HG03039 (cell line): ENCODE measurements around the gene KCNK5.

Experiments
- ATAC-seq: cut with Tn5 transposase; IDR thresholded peaks from one replicate; pipeline ENCODE4 v1.9.1; 2021; ENCODE audit warnings: mild to moderate bottlenecking, moderate library complexity; ENCODE audit not compliant: unreplicated experiment

The KCNK5 gene

GRCh38 chr6:39243809-39244208 is 14.5 kb upstream of the KCNK5 start:
- ATAC-seq = no peak

- ATAC-seq = no peak
These were observed 11.0 kb upstream of the KCNK5 start for GRCh38 chr6:39240155-39240757.

GRCh38 chr6:39239527-39240154 is 10.4 kb upstream of the KCNK5 start:
- no peak for ATAC-seq

- no peak for ATAC-seq
These were observed 7.5 kb upstream of the KCNK5 start for GRCh38 chr6:39236742-39237141.

- ATAC-seq = no peak
These were observed 4.1 kb upstream of the KCNK5 start for GRCh38 chr6:39233333-39233732.

GRCh38 chr6:39231521-39232243 is 2.4 kb upstream of the KCNK5 start:
- ATAC-seq = no peak

- no peak for ATAC-seq
These were observed 1.4 kb upstream of the KCNK5 start for GRCh38 chr6:39230654-39231035.

- no peak for ATAC-seq
These were observed 934 bp downstream of the KCNK5 start for GRCh38 chr6:39228111-39228971.

- ATAC-seq = no peak
These were observed 1.8 kb downstream of the KCNK5 start for GRCh38 chr6:39227476-39227875.

GRCh38 chr6:39226639-39227329 is 2.5 kb downstream of the KCNK5 start:
- ATAC-seq = no peak

- ATAC-seq = no peak
These were observed 3.3 kb downstream of the KCNK5 start for GRCh38 chr6:39225946-39226437.

- ATAC-seq = no peak
These were observed 3.7 kb downstream of the KCNK5 start for GRCh38 chr6:39225543-39225942.

- no peak for ATAC-seq
These were observed 4.6 kb downstream of the KCNK5 start for GRCh38 chr6:39224523-39225182.

GRCh38 chr6:39224011-39224410 is 5.3 kb downstream of the KCNK5 start:
- no peak for ATAC-seq

GRCh38 chr6:39223555-39223954 is 5.7 kb downstream of the KCNK5 start:
- no peak for ATAC-seq

- no peak for ATAC-seq
These were observed 6.2 kb downstream of the KCNK5 start for GRCh38 chr6:39223061-39223460.

GRCh38 chr6:39221779-39222641 is 7.3 kb downstream of the KCNK5 start:
- no peak for ATAC-seq

- ATAC-seq = no peak
These were observed 8.2 kb downstream of the KCNK5 start for GRCh38 chr6:39221115-39221514.
